HUDEP-2 (cell line): ENCODE measurements around the gene GSG1.
A peak's percentile ranks its signal among the peaks of the same experiment; 100 is the strongest.

Experiments
- DNase-seq, 76 experiments: peaks; one replicate each; lab custom pipeline; 2025; ENCODE audit not compliant: unreplicated experiment in 76 of 76; lab: John Stamatoyannopoulos, UW

The GSG1 gene

DNA sequence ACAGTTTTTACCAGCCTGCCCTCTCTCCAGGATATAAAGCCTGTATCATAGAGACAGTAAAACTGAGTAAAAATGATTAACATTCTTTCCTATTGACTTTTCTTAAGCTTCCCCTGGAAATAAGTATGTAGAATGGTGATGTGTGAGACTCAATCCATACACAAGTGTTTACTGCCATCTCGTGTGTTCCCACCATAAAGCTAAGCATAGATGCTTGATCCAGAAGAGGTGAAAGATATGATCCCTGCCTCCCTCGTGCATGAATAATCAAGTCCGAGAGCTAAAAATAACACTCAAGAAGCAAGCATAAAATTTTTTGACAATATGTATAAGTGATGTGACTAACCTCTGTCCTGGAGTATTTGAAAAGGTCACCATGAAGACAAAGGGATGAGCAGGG is 16.9 kb upstream of the GSG1 start:
- no peak for DNase-seq

DNA sequence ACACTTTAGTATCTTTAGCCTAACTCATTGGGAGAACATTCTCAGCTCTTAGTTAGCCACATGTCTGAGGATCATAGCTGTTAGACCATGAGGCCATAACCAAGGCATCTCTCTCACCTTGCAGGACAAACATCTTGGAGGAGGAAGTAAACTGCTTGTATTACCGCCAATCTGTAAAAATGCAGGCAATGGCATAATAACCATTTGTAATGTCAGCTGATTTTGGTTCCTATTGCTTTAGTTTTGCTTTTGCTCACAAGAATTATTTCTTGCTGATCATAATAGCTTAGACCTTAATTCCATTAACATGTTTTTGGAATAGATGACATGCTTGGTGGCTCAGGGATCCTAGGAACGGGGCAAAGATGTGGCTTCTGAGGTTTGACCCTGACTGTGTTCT is 16.4 kb upstream of the GSG1 start:
- DNase-seq, result no peak

DNA sequence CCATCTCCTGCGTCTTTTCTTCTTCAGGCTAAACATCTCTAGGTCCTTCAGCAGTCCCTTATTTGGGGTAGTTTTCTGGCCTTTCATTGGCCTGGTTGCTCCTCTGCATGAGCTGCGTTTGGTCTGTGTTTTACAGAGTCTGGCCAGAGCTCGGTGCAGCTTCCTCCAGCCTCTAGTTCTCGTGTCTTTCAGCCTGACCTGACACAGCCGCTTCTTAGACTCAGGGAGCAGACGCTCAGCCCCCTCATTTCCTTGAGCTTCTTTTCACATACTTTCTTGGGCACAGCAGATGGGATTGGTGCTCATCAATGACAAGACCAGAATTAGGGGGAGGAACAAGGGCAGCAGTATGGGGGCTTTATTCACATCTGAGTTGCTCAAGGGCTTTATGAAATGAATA is 13.6 kb upstream of the GSG1 start:
- DNase-seq, result no peak

DNA sequence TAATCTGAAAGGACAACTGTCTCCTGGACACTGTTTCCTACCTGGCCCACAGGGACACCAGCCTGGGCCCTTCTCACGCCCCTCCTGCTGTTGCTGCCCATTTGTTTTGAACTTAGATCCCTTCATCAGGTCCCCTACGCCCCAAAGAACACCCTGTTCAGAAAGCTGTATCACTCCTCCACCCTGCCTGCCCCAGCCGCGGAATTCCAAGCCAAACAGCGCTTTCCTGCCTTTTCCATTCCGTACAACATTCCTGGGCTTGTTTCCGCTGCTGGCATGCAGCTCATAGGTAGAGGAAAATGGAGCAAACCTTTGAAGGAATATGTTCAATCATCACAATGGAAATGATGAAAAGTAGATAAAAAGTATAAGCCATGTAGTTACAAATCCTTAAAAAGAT is 12.8 kb upstream of the GSG1 start:
- DNase-seq, result no peak

DNA sequence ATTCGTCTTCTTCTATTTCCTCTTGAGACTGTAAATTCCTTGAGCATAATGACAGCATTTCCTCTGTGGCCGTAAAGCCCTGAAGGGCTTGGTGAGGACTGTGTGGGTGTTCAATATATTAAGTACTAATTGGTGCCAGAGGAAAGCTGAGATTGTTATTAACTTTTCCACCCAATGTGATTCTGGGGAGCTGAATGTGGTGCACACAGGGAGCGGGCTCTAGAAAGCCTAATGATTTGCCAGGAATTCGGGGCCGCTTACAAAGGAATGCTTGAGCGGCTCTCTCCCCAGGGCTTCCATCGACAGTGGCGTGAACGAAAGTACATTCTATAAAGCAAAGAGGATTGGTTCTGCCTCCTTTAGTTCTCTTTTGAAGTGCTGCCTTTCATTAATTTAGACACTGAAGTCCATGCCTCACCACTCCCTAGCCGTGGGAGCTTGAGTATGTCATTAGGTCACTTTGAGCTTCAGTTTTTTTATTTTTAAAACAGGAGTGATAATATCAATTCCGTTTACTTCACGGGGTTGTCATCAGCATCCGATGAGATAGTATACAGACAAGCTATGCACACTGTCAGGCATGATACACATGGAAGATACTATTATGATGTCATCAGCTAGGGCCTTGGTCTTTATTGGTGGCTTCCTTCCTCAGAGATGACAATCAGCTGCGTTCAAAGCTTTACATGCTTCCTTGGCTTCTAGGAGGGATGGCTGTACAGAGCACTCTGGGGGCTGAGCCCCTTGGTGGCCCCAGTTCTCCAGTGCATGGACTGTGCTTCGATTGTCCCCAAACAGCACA is 11.0 kb upstream of the GSG1 start:
- DNase-seq, result no peak

DNA sequence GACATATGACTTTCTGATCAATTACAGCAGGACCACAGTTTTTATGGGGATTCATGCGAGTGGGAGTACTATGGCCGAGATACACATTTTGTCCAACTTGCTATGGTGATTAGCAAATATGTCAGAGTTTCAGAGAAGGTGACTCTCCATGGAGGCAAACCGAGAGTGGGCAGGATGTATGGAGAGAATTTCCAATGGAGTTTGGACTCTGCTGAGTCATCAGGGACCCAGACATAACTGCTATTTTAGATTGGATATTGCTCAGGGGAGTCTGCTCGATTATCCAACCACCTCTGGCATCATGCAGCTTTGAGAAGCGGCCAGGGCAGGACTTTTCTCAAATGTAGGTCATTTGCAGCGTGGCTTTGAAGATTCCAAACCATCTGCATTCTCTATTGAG is 9.5 kb upstream of the GSG1 start:
- DNase-seq, result no peak

DNA sequence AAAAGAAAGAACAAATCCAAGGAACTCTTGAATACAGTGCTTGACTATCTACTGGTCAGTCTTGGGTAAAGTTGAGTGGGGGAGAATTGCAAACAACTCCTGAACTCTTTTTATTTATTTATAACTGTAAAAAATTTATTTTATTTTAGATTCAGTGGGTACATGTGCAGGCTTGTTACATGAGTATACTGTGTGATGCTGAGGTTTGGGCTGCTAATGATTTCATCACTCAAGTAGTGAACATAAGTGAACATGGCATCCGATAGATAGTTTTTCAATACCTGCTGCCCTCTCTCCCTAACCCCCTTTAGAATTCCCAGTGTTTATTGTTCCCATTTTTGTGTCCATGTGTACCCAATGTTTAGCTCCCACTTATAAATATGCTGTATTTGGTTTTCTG is 3.2 kb upstream of the GSG1 start:
- DNase-seq, result no peak

DNA sequence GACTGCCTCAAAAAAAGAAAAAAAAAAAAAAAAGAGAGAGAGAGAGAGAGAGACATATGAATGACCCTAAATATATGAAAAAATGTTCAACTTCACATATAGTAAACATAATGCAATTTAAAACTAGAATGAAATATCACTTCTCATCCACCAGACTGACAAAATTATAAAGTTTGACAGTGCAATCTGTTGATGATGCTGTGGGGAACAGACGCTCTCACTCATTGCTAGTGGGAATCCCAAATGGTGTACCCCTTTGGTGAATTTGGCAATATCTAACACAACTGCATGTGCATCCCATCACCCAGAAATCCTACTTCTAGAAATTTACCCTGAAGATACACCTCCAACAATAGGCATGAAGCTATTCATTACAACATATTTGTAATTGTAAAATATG is 2.3 kb upstream of the GSG1 start:
- DNase-seq, result no peak

DNA sequence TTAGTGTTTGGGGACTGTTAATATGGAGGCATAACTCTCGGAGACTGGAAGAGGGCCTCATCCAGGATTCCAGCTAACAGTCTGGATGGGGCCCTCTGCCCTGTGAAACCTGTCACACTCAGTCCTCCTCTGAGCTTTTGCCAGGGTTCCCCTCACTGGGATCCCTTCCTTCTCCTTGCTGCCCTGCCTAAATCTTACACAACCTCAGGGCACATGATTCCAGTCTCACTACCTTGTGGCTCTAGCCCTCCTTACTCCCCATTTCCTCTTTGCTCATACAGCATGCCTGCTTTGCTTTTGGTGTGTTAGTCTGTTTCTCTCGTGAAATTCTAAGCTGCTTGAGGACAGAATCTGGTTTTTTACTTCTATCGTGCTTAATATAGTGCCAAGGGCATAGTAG is 942 bp upstream of the GSG1 start:
- no peak for DNase-seq

DNA sequence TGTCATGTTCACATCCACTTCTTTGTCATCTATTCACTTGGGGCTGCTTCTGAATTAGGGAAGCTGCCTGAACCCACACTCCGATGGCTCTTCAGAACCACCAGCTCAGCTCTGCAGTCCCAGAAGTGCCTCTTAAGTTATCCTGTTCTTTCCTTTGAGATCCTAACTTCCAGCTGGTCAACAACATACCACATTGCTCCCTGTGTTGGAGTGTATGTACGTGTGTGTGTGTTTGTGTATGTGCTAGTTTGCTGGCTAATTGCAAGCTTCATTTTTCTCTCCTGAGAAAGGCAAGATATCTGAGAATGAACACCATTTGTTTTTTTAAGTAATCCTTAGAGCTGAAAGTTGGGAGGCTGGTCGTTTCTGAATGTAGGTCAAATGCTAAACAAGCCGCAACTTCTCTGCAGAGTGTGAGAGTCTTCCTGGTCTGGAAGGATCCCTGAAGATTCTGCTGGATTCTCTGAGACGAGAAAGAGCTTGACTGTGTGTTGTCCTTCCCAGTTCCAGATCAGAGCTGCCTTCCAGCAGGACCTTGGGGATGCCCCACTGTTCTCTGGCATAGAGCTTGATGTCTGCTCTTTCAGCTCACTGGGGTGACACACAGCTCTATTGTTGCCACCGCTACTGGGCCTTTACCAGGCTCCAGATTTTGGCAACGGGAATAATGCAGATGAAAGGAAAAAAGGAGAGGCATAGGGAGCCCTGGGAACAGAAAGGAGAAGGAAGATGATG is 839 bp downstream of the GSG1 start:
- DNase-seq, result no peak

DNA sequence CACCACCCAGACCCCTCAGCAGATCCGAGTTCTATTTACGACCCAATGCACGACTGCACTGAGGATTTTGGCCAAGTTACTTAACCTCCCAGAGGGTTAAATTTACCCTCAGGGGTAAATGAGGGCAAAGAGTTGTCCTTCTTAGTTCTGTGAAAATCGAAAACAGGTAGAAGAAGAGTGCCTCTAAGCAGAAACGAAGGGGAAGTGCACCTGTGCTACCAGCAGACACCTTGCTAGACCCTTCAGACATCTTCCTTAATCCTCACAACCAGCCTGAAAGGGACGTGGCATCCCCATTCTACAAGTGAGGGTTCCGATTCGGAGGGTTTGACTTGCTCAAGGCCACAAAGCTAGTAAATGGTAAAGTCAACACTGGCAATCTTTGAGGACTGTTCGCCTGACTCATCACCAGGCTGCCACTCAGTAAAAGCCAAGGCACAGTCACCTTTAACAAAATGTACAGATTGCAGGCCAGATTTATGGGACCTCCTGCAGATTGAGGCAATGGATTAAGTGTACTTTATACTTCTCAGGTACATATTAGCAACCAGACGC is 1.6 kb downstream of the GSG1 start:
- no peak for DNase-seq

DNA sequence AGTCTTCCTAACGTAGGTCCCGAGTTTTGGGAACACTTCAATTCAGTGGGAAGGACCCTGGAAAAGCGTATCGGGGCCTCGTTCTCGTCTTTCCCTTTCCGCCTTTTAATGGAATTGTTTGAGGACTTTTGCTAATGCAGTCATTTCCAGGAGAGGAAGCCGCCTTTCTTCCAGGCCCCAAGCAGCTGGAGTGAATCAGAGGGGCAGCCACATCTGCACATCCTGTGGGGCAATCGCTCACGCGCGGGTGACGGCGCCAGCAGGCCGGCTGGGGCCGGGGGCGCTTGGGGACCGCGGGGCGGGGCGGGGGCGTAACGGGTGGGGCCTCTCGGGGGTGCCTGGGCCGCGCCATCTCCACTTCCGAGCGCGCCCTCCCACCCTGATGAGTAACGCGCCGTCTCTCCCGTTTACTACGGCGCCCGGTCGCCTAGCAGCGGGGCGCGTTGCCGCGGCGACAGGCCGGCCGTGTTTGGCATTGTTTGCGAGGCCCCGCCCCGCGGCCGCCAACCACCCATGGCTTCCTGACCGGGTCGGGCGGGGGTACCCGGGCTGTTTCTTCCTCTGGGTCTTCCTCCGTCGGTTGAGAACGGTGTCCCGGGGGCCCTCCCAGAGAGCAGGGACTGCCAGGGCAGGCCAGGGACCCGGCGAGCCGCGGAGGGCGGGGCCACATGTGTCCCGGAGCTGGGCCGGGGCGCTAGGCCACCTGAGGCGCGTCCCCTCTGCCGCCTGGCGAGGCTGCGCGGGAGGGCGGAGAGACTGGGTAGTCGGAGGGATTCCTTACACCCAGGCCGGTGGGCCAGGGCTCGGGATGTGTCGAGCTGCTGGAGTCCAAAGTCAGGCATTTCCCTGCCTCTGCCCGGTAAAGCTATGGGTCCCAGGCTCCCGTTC is 2.3 kb downstream of the GSG1 start:
- DNase-seq, result peak in 60 of 76 experiments; percentile 5 to 71 (median 37)

DNA sequence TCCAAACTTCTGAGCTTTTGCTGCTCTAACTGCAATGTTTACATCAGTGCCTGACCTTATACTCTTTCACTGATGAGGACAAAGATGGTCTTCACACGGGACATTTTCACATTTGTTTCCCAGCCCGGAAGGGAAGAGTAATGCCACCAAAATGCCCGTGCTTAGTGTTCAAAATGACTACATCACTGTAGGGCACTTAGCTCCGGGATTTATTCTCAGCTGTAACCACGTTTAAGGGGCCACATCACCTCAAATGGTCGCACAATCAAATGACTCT is 2.9 kb downstream of the GSG1 start:
- DNase-seq, result no peak

DNA sequence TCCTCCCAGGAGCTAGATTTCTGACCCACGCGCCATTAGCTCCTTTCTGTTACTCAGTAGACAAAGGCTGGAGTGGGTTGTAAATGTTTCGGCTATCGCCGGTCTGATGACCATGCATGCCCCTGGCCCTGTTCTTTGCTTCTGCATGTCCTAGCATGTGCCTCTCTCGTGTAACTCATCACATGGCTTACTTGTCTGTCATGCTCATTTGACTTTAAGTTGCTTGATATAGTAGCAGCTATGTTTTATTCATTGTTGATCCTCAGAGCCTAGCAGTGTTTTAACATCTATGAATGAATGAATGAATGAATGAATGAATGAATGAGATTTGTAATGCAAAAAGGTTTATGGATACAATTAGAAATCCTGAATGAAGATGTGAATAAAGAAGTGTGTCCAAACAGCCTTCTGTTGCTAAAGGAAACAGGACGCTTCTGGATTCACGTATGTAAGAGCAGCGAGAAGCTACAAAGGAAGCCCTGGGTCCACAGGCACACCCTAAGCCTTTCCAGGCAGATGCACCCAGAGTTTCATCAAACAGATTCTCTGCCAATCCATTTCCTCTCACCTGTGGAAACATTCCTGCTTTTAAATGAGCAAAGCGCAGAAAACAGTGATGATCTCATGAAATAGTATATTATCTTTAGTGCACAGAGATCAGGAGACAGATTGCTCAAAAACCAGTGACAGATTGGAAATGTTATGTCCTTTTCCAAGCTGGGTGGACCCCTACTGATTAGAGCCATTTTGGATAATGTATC is 3.4 kb downstream of the GSG1 start:
- DNase-seq, result no peak

DNA sequence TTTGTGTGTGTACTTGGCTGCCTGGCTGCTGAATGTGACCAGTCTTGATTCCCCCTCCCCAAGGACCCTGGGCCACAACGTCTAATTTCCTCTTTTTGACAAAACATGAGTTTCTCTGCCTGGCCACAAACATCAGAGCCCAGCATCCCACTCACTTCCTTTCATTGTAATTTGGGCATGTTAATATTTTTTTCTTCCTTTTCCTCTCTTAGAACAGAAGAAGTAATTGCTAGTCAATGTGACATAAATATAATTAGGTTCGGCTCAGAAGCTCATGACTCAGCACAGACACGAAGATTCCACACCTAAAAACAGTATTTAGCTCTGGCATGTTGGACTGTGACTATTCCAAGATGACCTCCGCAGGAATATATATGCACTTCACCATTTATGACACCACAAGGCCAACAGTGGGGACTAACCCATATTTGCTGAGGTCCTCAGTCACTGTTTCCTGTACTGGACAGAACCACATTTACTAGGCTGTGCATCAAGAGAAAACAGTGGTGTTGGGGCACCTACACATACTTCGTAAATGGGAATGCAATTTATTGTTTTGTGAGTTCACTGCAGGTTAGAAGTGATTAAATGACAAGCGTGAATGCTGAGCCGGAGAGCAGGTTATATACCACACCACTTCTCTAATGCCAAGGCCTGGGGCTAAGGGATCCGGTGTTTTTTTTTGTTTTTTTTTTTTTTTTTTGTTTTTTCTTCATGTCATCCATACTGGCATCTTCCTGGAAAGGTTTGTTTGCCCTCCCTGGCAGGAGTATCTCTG is 4.2 kb downstream of the GSG1 start:
- no peak for DNase-seq

DNA sequence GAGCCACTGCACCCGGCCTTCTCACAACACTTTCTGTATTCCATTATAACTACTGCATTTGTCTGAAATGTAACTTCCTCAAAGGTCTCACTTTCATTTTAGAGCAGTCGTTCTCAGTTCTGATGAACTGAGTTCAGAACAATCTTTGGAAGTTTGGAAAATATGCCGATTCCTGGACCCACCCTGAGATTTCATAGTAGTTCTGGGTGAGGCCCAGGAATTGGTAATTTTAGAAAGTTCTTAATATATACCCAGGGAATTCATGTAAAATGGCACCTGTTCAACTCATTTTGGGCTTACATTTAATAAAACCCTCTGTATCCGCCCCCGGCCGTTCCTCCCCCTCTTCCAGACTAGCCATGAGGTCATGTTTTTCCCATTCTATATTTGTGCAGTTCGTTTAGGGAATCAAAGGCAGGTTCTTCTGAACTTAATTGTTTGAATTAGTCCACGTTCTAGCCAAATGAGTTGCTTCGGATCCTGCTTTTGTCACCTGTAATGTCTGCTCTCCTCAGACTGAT is 5.9 kb downstream of the GSG1 start:
- no peak for DNase-seq

DNA sequence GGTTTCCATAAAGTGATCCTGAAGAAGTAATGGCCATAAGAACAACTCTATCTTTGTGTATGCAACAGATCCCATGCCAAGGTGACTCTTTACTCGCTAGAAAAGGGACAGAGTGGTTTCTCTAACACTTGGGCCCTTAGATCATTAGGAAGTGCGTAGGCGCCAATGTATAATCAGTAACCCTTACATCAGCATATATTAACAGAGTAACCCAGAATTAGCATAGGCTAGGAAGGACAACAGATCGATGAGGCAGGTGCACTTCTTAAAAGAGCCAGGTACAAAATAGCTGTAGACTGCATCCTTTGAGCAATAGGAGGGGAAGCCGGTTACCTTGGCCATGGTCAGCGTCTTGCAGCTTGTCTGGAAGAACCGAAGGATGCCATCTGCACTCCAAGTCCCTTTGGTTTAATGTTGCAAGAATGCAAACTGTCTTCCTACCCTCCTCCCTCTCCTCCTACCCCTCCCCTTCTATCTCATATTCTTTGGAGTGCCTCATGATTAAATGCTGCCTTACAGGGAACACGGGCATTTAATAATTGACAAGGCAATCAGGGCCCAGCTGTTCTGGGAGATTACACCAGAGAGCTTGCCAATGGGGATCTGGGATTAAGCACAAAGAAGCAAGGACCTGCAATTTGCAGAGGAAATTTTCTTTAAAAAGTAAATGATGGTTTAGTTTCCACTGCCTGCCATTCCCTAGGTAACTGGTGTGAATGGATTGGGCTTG is 8.0 kb downstream of the GSG1 start:
- DNase-seq, result no peak

DNA sequence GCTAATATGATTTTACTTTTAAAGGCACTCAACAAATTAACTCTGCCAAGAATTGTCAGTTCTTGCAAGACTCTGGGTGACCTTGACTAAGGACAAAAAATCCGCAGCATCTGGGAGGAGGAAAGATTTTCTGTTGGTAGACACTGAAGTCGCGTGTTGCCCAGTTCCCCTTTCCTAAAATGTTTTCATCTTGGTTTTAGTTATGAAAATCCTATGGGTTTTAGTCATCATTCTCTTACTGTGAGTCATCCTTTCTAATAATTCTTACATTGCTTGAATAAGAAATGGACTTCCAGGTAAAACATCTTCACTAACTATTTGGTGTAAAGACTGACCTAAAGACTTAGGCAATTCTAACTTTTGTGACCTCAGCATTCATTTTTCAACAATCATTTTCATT is 9.1 kb downstream of the GSG1 start:
- DNase-seq, result no peak

DNA sequence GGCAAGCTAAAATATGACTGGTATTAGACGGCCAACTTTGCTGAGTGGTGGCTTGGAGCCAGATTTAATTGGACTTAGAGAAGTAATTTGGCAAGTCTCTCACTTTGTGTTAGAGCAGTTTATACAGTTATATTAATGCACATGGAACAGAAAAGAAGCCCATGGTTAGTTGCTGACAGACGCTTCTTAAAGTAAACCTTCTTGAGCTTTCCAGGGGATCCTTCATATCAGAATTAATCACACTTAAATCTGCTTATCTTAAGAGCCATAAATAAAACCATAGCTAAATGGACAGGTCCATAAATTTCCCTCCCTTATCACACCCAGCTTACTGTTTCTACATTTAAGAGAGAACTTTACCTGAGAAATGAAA is 9.6 kb downstream of the GSG1 start:
- DNase-seq, result no peak
